CD4-positive, alpha-beta T cell treated with Interleukin-15 for 4 hours (primary cell): Measurements from ENCODE around the gene ZC3H8.
"Not testable (repeated sequence)": the region's sequence is repeated elsewhere in the genome, so short reads cannot be mapped to it uniquely, and the experiment has no call there.

Source experiments
- DNase-seq: peaks from one replicate; pipeline ENCODE4 v3.0.0-alpha.2; 2020; ENCODE audit warnings: low spot score

Gene ZC3H8

GRCh38 chr2:112259509-112260294 is 4.9 kb upstream of the ZC3H8 start:
- peak; percentile 86 for DNase-seq

DNA sequence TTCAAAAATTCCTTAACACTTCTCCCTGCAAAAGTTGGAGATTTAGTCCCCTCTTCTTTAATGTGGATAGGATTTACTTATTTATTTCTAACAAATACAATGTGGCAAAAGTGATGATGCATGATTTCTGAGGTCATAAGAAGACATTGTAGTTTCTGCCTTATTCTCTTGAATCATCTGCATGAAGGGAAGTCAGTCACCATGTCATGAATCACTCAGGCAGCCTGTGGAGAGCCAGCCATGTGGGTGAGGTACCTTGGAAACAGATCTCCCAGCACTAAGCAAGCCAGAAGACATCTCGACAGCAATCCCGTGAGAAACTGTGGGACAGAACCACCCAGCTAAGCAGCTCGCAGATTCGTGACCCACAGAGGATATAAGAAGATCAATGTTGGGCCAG is 2.7 kb upstream of the ZC3H8 start:
- DNase-seq, result no peak

- no peak for DNase-seq
These were observed 1.8 kb upstream of the ZC3H8 start for GRCh38 chr2:112256654-112257053.

DNA sequence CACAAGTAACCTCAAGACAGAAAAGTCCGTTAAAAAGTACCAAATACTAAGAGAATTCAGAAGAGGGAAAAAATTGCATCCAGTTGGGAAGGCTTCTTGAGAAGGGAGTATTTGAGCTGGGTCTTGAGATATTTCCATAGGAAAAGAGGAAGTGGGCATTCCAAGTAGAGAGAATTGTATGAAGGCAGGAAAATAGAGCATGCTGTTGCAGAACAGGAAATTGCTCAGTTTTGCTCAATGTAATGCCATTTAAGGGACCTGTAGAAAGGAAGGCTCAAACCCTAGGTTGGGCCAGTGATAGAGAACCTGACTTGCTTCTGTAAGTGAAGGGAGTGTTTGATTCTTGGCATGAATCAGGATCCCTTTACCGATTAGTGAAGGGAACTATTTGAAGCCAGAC is 1.0 kb upstream of the ZC3H8 start:
- no peak for DNase-seq

DNA sequence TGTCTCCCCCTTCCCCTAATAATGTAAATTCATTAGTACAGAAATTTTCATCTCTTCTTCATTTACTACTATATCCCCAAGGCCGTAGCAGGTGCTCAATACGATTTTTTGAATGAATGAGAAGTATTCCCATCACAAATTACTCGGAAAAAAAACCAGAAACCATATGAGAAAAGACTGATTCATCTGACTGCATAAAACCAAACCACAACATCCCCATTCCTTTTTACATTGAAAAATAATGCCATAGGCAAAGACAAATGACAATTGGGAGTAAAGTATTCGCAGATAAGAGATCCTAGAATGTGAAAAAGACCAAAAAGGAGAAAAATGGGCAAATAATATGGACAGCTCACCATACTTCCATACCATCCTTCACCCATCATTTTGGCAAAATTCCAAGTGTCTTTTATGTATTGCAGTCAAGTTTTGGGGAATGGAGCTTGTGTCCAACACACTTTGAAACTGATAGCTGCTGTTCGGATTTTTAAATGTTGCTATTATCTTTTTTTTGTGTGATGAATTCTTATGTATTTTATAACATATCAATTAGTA is 1.5 kb downstream of the ZC3H8 start:
- no peak for DNase-seq

- DNase-seq, result no peak
These were observed 3.6 kb downstream of the ZC3H8 start for GRCh38 chr2:112251271-112251670.

DNA sequence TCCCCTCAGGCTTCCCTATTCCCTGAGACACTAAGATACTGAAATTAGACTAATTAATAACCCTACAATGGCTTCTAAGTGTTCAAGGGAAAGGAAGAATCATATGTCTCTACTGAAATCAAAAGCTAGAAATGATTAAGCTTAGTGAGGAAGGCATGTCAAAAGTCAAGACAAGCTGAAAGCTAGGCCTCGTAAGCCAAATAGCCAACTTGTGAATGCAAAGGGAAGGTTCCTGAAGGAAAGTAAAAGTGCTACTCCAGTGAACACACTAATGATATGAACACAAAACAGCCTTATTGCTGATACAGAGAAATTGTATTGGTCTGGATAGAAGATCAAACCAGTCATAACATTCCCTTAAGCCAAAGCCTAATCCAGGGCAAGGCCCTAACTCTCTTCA is 10.0 kb downstream of the ZC3H8 start:
- DNase-seq, result no peak

- DNase-seq, result no peak
These were observed 11.6 kb downstream of the ZC3H8 start for GRCh38 chr2:112243233-112243632.

DNA sequence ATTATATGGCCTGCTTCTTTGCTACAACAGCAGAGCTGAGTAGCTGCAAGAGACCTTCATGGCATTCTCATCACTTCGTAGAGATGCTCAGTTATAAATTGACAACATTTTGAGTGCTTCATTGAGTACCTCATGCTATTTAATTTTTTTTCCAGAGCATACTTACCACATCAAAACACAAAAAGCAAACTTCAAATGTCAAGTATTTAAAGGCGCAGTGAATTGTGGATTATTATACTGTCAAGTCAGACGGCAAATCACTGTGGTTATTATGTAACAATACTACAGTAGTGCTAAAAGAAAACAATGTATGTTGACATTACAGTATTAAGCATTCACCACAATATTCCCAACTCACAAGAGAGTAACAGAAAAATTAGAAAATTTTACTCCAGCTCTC is 12.5 kb downstream of the ZC3H8 start:
- no peak for DNase-seq

DNA sequence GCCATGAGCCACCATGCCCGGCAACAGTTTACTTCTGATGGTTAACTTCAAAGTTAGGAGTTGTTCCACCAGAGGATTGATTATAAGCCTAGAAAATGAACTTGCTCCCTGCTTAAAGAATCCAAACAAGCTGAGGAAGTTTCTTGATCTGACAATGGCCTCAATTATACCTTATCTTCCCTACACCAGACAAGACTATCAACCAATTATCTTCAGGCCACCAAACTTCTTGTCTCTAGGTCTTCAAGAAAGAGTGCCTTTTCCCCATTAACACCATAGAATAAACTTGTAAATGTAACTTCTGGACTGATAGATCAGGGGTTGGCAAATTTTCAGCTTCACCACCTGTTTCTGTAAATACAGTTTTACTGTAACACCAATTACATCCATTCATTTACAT is 15.0 kb downstream of the ZC3H8 start:
- no peak for DNase-seq

GRCh38 chr2:112230371-112230770 is 24.5 kb downstream of the ZC3H8 start:
- DNase-seq, result no peak

DNA sequence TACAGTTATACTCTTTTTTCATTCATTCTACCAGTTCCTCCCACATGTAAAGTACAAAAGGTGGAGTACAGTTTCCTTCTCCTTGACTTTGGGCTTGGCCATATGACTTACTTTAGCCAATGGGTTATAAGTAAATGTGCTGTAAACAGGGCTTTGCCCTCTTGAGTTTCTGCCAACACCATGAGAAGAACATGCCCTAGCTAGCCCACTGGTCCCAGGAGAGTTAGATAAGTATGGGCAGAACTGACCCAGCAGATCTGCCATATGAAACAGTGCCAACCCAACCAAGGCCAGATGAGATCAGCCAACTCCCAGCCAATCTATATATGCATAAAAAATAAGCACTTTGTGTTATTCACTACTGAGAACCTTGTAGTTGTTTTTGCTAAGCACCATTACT is 25.5 kb downstream of the ZC3H8 start:
- no peak for DNase-seq

DNA sequence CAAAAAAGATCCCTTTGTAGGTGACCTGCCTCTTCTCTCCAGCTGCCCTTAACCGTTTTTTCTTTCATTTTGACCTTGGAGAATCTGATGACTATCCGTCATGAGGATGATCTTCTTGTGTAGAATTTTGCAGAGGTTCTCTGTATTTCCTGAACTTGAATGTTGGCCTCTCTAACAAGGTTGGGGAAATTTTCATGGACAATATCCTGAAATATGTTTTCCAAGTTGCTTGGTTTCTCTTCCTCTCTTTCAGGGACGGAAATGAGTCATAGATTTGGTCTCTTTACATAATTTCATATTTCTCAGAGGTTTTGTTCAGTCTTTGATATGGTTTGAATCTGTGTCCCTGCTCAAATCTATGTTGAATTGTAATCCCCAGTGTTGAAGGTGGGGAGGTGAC is 34.0 kb downstream of the ZC3H8 start:
- no peak for DNase-seq

GRCh38 chr2:112220186-112220585 is 34.7 kb downstream of the ZC3H8 start:
- DNase-seq, result no peak

GRCh38 chr2:112217854-112218253 is 37.0 kb downstream of the ZC3H8 start:
- no peak for DNase-seq

DNA sequence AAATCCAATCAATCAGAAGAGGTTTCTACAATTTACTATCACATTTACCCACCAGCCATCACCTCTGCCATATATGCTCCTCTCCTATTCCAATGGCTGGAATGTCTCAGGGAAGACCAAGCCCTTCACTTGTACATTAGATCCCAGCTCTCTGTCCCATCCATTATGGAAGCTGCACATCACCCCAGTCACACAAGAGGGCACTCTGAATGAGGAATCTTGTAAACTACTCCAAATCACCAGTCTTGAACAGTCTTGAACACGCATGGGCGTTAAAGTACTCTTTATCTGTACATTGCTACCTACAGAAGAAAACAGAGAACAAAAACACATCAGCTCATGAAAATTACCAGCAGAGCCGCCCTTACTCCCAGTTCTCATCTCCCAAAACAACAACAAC is 38.7 kb downstream of the ZC3H8 start:
- no peak for DNase-seq

- DNase-seq, result not testable (repeated sequence)
These were observed 46.9 kb downstream of the ZC3H8 start for GRCh38 chr2:112207905-112208304.

DNA sequence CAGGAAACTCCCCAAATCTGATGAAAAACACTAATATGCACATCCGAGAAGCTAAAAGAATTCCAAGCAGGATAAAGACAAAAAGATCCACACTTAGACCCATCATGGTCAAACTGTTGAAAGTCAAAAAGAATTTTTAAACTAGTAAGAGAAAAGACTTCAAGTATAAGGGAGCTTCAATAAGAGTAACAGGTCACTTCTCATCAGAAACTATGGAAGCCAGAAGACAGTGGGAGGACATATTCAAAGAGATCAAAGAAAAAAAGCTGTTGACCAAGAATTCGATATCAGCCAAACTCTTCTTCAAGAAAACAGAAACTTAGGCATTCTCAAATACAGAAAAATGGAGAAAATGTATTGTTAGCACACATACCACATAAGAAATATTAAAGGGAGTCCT is 50.4 kb downstream of the ZC3H8 start:
- DNase-seq, result no peak

DNA sequence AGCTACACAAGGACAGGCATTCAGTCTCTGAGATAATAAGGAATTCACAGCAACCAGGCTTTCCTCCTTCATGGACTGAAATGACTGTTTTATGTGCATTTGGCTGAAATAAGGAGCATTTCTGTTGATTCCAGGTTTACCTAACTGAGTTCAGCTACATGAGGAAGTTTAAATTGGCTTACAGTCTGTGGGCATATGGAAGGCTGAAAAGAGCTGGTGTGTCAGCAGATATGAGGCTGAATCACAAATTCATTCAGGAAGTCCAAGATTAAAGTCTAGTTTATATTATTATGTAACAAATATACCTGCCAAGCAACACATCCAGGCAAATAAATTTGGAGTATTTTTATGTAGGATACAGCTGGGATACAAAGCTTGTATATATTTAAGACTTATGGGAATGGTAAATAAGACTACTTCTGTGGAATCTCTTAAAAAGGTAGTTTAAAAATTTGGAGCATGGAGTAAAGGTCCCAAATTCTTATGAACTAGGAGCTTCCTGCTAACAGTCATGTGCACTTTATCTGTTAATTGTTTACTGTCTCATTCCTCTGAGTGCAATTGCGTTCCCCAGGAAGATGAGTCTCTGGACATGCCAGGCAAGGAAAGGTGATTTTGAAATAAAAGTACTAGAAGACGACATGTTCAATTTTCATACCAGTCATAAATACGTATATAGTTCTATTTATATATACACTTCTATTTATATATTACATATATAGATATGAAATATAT is 53.0 kb downstream of the ZC3H8 start:
- DNase-seq, result no peak

DNA sequence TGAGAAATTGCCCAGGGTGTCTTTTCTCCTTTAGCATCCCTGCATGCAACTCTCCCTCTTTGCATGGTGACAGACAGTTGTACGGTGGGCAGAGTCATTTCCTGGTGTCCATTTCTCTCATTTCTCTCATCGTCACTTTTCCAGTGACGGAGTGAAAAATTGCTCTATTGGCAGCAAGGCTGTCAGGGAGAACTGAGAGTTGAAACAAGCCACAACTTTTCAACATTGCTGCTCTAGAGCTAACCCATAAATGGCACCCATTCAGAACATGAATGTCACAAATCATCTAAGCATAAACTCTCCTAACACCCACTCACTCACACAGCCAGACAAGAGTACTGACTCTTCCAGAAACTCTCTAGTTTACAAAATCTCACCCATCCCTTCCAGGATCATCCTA is 55.7 kb downstream of the ZC3H8 start:
- no peak for DNase-seq

DNA sequence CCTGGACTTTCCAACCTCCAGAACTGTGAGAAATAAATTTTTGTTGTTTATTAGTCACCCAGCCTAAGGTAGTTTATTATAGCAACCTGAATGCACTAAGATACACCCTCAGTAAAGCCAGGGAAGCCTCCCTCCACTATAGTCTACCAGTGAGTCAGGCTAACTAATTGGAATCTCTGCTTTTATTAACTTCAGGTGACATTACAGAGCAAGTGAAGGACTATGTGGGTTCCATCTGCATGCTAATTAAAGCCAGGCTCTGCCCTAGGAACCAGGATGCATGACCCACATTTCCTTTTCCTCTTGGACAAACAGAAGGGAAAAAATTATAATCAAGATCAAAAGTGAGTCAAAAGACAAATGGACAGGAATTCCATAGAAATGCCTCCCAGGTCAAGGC is 56.1 kb downstream of the ZC3H8 start:
- DNase-seq, result no peak

DNA sequence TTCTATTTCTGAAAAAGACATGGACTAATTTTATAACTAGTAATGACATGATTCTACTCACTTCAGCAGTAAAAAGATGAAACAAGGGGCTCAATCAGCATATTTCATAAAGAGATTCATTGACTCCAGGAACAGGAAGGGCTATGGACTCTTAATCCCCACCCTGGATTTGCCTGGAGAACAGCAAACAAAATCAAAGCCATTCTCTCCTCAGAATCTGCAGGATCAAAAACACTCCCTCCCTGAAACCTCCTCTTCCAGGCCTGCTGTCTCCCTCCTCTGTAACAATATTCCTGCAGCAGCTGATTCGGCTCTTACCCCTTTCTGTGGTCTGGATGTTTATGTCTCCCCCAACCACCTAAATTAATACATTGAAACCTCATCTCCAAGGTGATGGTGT is 57.0 kb downstream of the ZC3H8 start:
- DNase-seq, result no peak

- DNase-seq, result no peak
These were observed 58.9 kb downstream of the ZC3H8 start for GRCh38 chr2:112195950-112196349.
